Ishikawa (cell line): Measurements from ENCODE around the gene GUCD1.

Experiments used
- EP300 ChIP-seq: IDR thresholded peaks from 2 replicates; pipeline ENCODE4 v1.6.1; 2012; ENCODE audit warnings: borderline replicate concordance
- NFIC ChIP-seq: IDR thresholded peaks from 2 replicates; pipeline ENCODE4 v1.6.1; 2012
- TEAD4 ChIP-seq: IDR thresholded peaks from 2 replicates; pipeline ENCODE4 v1.6.1; 2012
- YY1 ChIP-seq: IDR thresholded peaks from 2 replicates; pipeline ENCODE4 v1.6.1; 2012; ENCODE audit warnings: low read depth
- ZBTB7A ChIP-seq: IDR thresholded peaks from 2 replicates; pipeline ENCODE4 v1.6.1; 2012; ENCODE audit warnings: low read depth

DNA sequence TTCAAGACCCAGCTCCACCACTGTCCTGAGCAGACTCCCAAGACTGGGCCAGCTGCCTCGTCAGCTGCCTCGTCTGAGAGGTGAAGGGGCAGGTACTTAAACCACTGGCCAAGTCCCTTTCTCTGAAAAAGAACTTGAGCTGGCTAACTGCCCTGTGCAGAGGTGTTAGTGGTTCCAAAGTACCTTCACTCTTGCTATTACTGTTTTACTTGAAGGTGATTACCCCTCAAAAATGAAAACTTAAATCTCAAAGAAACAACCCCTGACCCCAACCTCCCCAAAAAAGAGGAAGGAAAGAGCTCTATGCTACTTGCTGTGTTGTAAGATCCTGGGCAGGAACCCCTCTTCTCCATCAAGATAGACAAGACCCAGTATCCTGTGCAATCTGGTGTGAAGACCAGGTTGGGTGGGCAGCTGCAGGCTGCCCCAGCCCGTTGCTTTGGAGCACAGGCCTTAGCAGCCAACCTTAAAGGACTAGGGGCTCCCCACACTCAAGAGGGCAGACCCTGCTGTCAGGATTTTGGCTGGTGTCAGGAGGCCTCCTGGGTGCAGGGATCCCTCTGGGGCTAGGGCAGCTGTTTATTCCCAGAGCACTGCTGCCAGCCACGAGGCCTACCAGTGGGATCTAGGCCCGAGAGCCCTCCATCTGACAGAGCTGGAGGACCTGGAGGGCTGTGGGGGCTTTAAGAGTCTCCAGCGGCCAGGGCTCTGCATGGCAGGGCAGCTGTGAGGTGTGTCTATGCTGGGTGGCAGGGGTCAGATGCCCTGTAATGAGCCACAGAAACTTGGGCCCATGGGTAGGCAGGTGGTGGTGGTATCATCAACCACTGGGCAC lies 13.0 kb downstream of the GUCD1 start:
- TF ChIP-seq EP300, result no peak
- no peak for TF ChIP-seq YY1
- TF ChIP-seq TEAD4, result no peak
- TF ChIP-seq NFIC, result no peak
- no peak for TF ChIP-seq ZBTB7A
